Panc1 (cell line): ENCODE measurements around the gene MRPL50.

ENCODE experiments used
- POLR2AphosphoS5 ChIP-seq: IDR thresholded peaks from 2 replicates; pipeline ENCODE4 v1.6.1; 2012; ENCODE audit warnings: mild to moderate bottlenecking, low read depth, low read length, moderate library complexity
- SIN3A ChIP-seq: IDR thresholded peaks from 2 replicates; pipeline ENCODE4 v1.6.1; 2012; ENCODE audit warnings: low read depth, mild to moderate bottlenecking, low read length, moderate library complexity, borderline replicate concordance; ENCODE audit not compliant: insufficient read depth
- TCF7L2 ChIP-seq: IDR thresholded peaks from 2 replicates; pipeline ENCODE4 v1.6.1; 2011; ENCODE audit warnings: mild to moderate bottlenecking, low read depth, low read length, inconsistent platforms
- TF ChIP-seq, protein P1 (sequence below): fragments of 450-650 bp; IDR thresholded peaks from 2 replicates; pipeline ENCODE4 v1.5.1; 2017; ENCODE audit warnings: mild to moderate bottlenecking
- TF ChIP-seq, protein P2 (sequence below), 2 experiments: IDR thresholded peaks; 2 replicates each; pipeline ENCODE4 v1.6.1; 2011 to 2012; ENCODE audit warnings: low read depth in 2 of 2, control low read depth in 1 of 2, low read length in 1 of 2, mild to moderate bottlenecking in 1 of 2, moderate library complexity in 1 of 2; ENCODE audit not compliant: insufficient read depth in 1 of 2

- TF ChIP-seq, protein P1, sequence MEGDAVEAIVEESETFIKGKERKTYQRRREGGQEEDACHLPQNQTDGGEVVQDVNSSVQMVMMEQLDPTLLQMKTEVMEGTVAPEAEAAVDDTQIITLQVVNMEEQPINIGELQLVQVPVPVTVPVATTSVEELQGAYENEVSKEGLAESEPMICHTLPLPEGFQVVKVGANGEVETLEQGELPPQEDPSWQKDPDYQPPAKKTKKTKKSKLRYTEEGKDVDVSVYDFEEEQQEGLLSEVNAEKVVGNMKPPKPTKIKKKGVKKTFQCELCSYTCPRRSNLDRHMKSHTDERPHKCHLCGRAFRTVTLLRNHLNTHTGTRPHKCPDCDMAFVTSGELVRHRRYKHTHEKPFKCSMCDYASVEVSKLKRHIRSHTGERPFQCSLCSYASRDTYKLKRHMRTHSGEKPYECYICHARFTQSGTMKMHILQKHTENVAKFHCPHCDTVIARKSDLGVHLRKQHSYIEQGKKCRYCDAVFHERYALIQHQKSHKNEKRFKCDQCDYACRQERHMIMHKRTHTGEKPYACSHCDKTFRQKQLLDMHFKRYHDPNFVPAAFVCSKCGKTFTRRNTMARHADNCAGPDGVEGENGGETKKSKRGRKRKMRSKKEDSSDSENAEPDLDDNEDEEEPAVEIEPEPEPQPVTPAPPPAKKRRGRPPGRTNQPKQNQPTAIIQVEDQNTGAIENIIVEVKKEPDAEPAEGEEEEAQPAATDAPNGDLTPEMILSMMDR: no peak
- TF ChIP-seq SIN3A (no peak), POLR2AphosphoS5 (no peak), TCF7L2 (no peak)
- TF ChIP-seq, protein P2, sequence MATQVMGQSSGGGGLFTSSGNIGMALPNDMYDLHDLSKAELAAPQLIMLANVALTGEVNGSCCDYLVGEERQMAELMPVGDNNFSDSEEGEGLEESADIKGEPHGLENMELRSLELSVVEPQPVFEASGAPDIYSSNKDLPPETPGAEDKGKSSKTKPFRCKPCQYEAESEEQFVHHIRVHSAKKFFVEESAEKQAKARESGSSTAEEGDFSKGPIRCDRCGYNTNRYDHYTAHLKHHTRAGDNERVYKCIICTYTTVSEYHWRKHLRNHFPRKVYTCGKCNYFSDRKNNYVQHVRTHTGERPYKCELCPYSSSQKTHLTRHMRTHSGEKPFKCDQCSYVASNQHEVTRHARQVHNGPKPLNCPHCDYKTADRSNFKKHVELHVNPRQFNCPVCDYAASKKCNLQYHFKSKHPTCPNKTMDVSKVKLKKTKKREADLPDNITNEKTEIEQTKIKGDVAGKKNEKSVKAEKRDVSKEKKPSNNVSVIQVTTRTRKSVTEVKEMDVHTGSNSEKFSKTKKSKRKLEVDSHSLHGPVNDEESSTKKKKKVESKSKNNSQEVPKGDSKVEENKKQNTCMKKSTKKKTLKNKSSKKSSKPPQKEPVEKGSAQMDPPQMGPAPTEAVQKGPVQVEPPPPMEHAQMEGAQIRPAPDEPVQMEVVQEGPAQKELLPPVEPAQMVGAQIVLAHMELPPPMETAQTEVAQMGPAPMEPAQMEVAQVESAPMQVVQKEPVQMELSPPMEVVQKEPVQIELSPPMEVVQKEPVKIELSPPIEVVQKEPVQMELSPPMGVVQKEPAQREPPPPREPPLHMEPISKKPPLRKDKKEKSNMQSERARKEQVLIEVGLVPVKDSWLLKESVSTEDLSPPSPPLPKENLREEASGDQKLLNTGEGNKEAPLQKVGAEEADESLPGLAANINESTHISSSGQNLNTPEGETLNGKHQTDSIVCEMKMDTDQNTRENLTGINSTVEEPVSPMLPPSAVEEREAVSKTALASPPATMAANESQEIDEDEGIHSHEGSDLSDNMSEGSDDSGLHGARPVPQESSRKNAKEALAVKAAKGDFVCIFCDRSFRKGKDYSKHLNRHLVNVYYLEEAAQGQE (IDR thresholded peaks at IDR 0.05; ENCODE audit: insufficient read depth in 1 of 2, low read depth in 2 of 2, low read length in 1 of 2): no peak
These were observed 44.7 kb downstream of the MRPL50 start for GRCh38 chr9:101353683-101354082.
